Peyer's patch (tissue), 4 donors: ENCODE measurements around the gene B3GALT5.

Experiments
- CTCF ChIP-seq, 6 experiments: fragments of 450-650 bp in 4 of 6; fragments of 200-600 bp in 2 of 6; sonication (generic) in 1 of 6; IDR thresholded peaks; one replicate each; pipeline ENCODE4 v1.5.1; 2017 to 2019; ENCODE audit warnings: antibody characterized with exemption in 6 of 6, mild to moderate bottlenecking in 3 of 6, moderate library complexity in 1 of 6
- POLR2A ChIP-seq, 2 donors: fragments of 450-650 bp; IDR thresholded peaks; one replicate each; pipeline ENCODE4 v1.5.1; 2017; ENCODE audit warnings: antibody characterized with exemption in 2 of 2, mild to moderate bottlenecking in 2 of 2, moderate library complexity in 2 of 2

- TF ChIP-seq CTCF (IDR thresholded peaks at IDR 0.05) (no peak), POLR2A (IDR thresholded peaks at IDR 0.05) (no peak)
These were observed 55.6 kb downstream of the B3GALT5 start for GRCh38 chr21:39668369-39668768.
